Measurements from ENCODE around the gene UHRF2. TPM values are rescaled to one million over a fixed set of nuclear protein-coding genes. Genes with fewer than 3 reads are reported as not detected.
A peak's percentile ranks its signal among the peaks of the same experiment; 100 is the strongest.

The UHRF2 gene
- total RNA-seq, 1 experiment from 2014 or later: 39.0 TPM

DNA sequence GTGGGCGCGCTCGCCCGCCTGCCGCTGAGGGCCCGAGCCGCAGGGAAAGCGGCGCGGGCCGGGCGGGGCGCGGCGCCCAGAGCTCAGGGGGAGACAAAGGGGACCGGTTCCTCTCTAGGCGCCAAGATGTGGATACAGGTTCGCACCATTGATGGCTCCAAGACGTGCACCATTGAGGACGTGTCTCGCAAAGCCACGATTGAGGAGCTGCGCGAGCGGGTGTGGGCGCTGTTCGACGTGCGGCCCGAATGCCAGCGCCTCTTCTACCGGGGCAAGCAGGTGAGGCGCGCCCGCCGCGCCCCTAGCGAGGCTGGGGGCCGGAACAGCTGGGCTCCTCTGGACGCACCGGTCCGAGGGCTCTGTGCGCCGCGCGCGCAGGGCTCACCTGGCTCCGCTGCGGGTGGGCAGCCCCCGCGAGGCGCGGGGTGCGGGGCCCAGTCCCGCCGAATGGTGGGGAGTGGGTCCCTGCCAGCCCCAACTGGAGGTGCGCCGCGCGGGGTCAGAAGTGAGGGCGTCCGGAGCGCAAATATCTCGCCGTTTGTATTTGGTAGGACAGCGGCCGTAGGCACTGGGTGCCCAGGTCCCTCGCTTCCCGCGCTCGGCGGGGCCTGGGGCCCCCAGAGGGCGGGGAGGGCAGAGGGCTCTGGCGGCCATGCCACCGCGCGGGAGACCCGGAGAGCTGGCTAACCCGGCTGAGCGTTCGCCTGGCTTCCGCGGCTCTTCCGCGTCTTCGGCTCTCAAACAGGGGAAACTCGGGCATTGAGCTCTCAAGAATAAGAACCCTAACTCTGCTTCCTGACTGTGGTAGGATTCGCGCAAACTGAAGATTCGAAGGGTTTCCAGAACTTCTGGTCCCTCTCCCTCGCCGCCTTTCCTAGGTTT is 607 bp downstream of the UHRF2 start:
- ATAC-seq (peak; percentile 7), DNase-seq (ENCODE audit: low spot score) (peak; percentile 47)
- Mint-ChIP-seq H3K4me3 (peak overlapping the region; percentile 76), H3K27me3 (ENCODE audit: low read depth) (peaks cover 30% of the 10 kb centered on the region), H3K36me3 (peaks cover 3% of the 10 kb centered on the region), H3K9me3 (no peaks in the 10 kb centered on the region), H3K4me1 (peaks cover 36% of the 10 kb centered on the region), H3K27ac (no peak overlapping the region)
- POLR2A ChIA-PET: interaction anchor here (0.8 to 2.3 kb wide), 7 partner anchors 15 to 398 kb away, joined by 3 to 8 read pairs (median 5); partner anchors contain the start of gene RANBP6
- CTCF ChIA-PET: interaction anchor here (1.0 to 2.8 kb wide), 9 partner anchors 11 to 359 kb away, joined by 3 to 7 read pairs (median 4); no protein-coding TSS in a partner anchor
- TF ChIP-seq, protein P1, sequence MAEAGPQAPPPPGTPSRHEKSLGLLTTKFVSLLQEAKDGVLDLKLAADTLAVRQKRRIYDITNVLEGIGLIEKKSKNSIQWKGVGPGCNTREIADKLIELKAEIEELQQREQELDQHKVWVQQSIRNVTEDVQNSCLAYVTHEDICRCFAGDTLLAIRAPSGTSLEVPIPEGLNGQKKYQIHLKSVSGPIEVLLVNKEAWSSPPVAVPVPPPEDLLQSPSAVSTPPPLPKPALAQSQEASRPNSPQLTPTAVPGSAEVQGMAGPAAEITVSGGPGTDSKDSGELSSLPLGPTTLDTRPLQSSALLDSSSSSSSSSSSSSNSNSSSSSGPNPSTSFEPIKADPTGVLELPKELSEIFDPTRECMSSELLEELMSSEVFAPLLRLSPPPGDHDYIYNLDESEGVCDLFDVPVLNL (CRISPR knock-in tag; IDR thresholded peaks at IDR 0.05; ENCODE audit: borderline replicate concordance, low read depth): 0 out of 2 replicates have a peak, but pooled peaks have one; percentile 3
- 0 out of 2 replicates have a peak, but pooled peaks have one; percentile 0 for TF ChIP-seq USF2 (CRISPR knock-in tag; IDR thresholded peaks at IDR 0.05)
- no peak for TF ChIP-seq GTF2I (CRISPR knock-in tag; conservative IDR thresholded peaks at IDR 0.05)
- TF ChIP-seq MAX (CRISPR knock-in tag; IDR thresholded peaks at IDR 0.05): no peak
- no peak for TF ChIP-seq SMAD3 (CRISPR knock-in tag; IDR thresholded peaks at IDR 0.05; ENCODE audit: borderline replicate concordance)
- no peak for TF ChIP-seq ZSCAN18 (CRISPR knock-in tag; IDR thresholded peaks at IDR 0.05)
- TF ChIP-seq ZNF138 (CRISPR knock-in tag; conservative IDR thresholded peaks at IDR 0.05): no peak
- TF ChIP-seq, protein P2, sequence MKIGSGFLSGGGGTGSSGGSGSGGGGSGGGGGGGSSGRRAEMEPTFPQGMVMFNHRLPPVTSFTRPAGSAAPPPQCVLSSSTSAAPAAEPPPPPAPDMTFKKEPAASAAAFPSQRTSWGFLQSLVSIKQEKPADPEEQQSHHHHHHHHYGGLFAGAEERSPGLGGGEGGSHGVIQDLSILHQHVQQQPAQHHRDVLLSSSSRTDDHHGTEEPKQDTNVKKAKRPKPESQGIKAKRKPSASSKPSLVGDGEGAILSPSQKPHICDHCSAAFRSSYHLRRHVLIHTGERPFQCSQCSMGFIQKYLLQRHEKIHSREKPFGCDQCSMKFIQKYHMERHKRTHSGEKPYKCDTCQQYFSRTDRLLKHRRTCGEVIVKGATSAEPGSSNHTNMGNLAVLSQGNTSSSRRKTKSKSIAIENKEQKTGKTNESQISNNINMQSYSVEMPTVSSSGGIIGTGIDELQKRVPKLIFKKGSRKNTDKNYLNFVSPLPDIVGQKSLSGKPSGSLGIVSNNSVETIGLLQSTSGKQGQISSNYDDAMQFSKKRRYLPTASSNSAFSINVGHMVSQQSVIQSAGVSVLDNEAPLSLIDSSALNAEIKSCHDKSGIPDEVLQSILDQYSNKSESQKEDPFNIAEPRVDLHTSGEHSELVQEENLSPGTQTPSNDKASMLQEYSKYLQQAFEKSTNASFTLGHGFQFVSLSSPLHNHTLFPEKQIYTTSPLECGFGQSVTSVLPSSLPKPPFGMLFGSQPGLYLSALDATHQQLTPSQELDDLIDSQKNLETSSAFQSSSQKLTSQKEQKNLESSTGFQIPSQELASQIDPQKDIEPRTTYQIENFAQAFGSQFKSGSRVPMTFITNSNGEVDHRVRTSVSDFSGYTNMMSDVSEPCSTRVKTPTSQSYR (CRISPR knock-in tag; IDR thresholded peaks at IDR 0.05): no peak
- peak; percentile 56; the same call in 1 of the 2 replicates for TF ChIP-seq ZNF416 (CRISPR knock-in tag; IDR thresholded peaks at IDR 0.05)
- TF ChIP-seq, protein P3, sequence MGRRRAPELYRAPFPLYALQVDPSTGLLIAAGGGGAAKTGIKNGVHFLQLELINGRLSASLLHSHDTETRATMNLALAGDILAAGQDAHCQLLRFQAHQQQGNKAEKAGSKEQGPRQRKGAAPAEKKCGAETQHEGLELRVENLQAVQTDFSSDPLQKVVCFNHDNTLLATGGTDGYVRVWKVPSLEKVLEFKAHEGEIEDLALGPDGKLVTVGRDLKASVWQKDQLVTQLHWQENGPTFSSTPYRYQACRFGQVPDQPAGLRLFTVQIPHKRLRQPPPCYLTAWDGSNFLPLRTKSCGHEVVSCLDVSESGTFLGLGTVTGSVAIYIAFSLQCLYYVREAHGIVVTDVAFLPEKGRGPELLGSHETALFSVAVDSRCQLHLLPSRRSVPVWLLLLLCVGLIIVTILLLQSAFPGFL (CRISPR knock-in tag; IDR thresholded peaks at IDR 0.05; ENCODE audit: borderline replicate concordance): no peak
- TF ChIP-seq FOXP1 (CRISPR knock-in tag; IDR thresholded peaks at IDR 0.05; ENCODE audit: borderline replicate concordance): peak; percentile 13; the same call in 1 of the 2 replicates
- no peak for TF ChIP-seq CTCF (IDR thresholded peaks at IDR 0.05)
- no peak for TF ChIP-seq ESRRA (CRISPR knock-in tag; IDR thresholded peaks at IDR 0.05; ENCODE audit: borderline replicate concordance)
- TF ChIP-seq FOXK1 (CRISPR knock-in tag; IDR thresholded peaks at IDR 0.05): peak; percentile 34; the same call in 1 of the 2 replicates
- TF ChIP-seq MYBL2 (CRISPR knock-in tag; IDR thresholded peaks at IDR 0.05): 0 out of 2 replicates have a peak, but pooled peaks have one; percentile 39
